Body of pancreas (tissue), 4 donors: ENCODE measurements around the gene ASCL3. TPM values are rescaled to one million over a fixed set of nuclear protein-coding genes. Genes with fewer than 3 reads are reported as not detected.
"Not testable (repeated sequence)": the region's sequence is repeated elsewhere in the genome, so short reads cannot be mapped to it uniquely, and the experiment has no call there.

Experiments
- ATAC-seq: fragments of 150-250 bp; one replicate; pipeline ENCODE4 v1.9.1; 2016
- DNase-seq, 4 donors: peaks; one replicate each; pipeline ENCODE4 v3.0.0-alpha.2; 2019
- H3K27ac ChIP-seq, 4 donors: fragments of 200-600 bp; sonication (generic); 1 replicate in 3 of 4; 2 replicates in 1 of 4; pipeline versions ENCODE4 v1.5.1 to v1.6.1; 2016 to 2019; ENCODE audit warnings: mild to moderate bottlenecking in 1 of 4, mixed read lengths in 1 of 4, moderate library complexity in 1 of 4
- H3K27me3 ChIP-seq, 2 donors: fragments of 200-600 bp; sonication (generic); one replicate each; pipeline ENCODE4 v1.6.0; 2016; ENCODE audit warnings: mild to moderate bottlenecking in 1 of 2
- H3K36me3 ChIP-seq, 2 donors: fragments of 200-600 bp; sonication (generic); replicated peaks in 1 of 2; 2 replicates each; pipeline ENCODE4 v1.5.1; 2016; ENCODE audit warnings: low read depth in 2 of 2; ENCODE audit not compliant: insufficient read depth in 1 of 2
- H3K4me1 ChIP-seq: fragments of 200-600 bp; sonication (generic); one replicate; pipeline ENCODE4 v1.6.0; 2016
- H3K4me3 ChIP-seq, 2 donors: fragments of 200-600 bp; sonication (generic); 1 replicate in 1 of 2; 2 replicates in 1 of 2; pipeline ENCODE4 v1.5.1; 2016 to 2019
- H3K9me3 ChIP-seq, 3 donors: fragments of 200-600 bp; sonication (generic); 1 replicate in 2 of 3; 2 replicates in 1 of 3; pipeline ENCODE4 v1.5.1; 2016
- CTCF ChIP-seq, 7 experiments: fragments of 450-650 bp in 4 of 7; fragments of 200-600 bp in 3 of 7; sonication (generic) in 3 of 7; IDR thresholded peaks; one replicate each; pipeline ENCODE4 v1.5.1; 2016 to 2019; ENCODE audit warnings: antibody characterized with exemption in 7 of 7
- POLR2A ChIP-seq, 3 donors: fragments of 450-650 bp; IDR thresholded peaks; one replicate each; pipeline ENCODE4 v1.6.1; 2016; ENCODE audit warnings: antibody characterized with exemption in 3 of 3, mild to moderate bottlenecking in 2 of 3
- WGBS, 2 donors: methylation state at CpG; one replicate each; pipeline ENCODE4 v1.1.5; 2017; 5-methylcytosine and 5-hydroxymethylcytosine counted together
- intact Hi-C: fragments of 100-400 bp; cut with DNase I; formaldehyde crosslinking; loops from one replicate; pipeline ENCODE4 v1.15.1; 2023
- total RNA-seq, 2 donors: library from RNA; depleted of rRNA; stranded (reverse); fragments of >200 nt; gene quantifications; one replicate each; pipeline ENCODE4 v1.1.0, GENCODE V29; 2016

The ASCL3 gene
- total RNA-seq, 2 donors from 2014 or later: not detected

- TF ChIP-seq CTCF (IDR thresholded peaks at IDR 0.05) (no peak), POLR2A (IDR thresholded peaks at IDR 0.05) (no peak)
- intact Hi-C loops: no loop called here
- Histone ChIP-seq H3K9me3 (no peaks in the 10 kb centered on the region), H3K27ac (no peak overlapping the region), H3K27me3 (no peaks in the 10 kb centered on the region), H3K4me1 (no peaks in the 10 kb centered on the region), H3K36me3 (no peaks in the 10 kb centered on the region), H3K4me3 (no peak overlapping the region)
- WGBS, 2 donors: 81 to 89% methylated on average over 4 to 5 of the region's 5 CpGs
- DNase-seq: no peak
- ATAC-seq: no peak
These were observed 42.6 kb upstream of the ASCL3 start for GRCh38 chr11:8985462-8985861.

- Histone ChIP-seq H3K27me3 (no peaks in the 10 kb centered on the region), H3K27ac (no peak overlapping the region), H3K4me3 (no peak overlapping the region), H3K36me3 (no peaks in the 10 kb centered on the region), H3K9me3 (no peaks in the 10 kb centered on the region), H3K4me1 (no peaks in the 10 kb centered on the region)
- TF ChIP-seq POLR2A (IDR thresholded peaks at IDR 0.05) (no peak), CTCF (IDR thresholded peaks at IDR 0.05) (no peak)
- intact Hi-C loops: no loop called here
- whole genome bisulfite sequencing, 2 donors: 68 to 87% methylated on average over 2 of the region's 2 CpGs
- ATAC-seq: no peak
- no peak for DNase-seq
These were observed 40.7 kb upstream of the ASCL3 start for GRCh38 chr11:8983552-8983951.

- no peaks in the 10 kb centered on the region for H3K36me3 ChIP-seq
- no peak overlapping the region for H3K4me3 ChIP-seq
- WGBS, 2 donors: 58 to 68% methylated on average over 3 of the region's 3 CpGs
- H3K9me3 ChIP-seq: no peaks in the 10 kb centered on the region
- intact Hi-C loops: no loop called here
- no peak overlapping the region for H3K27ac ChIP-seq
- no peak for ATAC-seq
- TF ChIP-seq CTCF (IDR thresholded peaks at IDR 0.05) (no peak), POLR2A (IDR thresholded peaks at IDR 0.05) (no peak)
- no peaks in the 10 kb centered on the region for H3K27me3 ChIP-seq
- DNase-seq: no peak
- no peaks in the 10 kb centered on the region for H3K4me1 ChIP-seq
These were observed 37.7 kb upstream of the ASCL3 start for GRCh38 chr11:8980485-8980884.

- 79% methylated on average over 5 of the region's 7 CpGs for WGBS, 2 donors
- ATAC-seq, DNase-seq, H3K4me1 ChIP-seq, H3K36me3 ChIP-seq, H3K27me3 ChIP-seq, H3K4me3 ChIP-seq, H3K27ac ChIP-seq, intact Hi-C loops, H3K9me3 ChIP-seq: not testable (repeated sequence)
These were observed 36.5 kb upstream of the ASCL3 start for GRCh38 chr11:8979365-8979764.

- H3K4me3 ChIP-seq: no peak overlapping the region
- H3K27me3 ChIP-seq: no peaks in the 10 kb centered on the region
- no peaks in the 10 kb centered on the region for H3K4me1 ChIP-seq
- intact Hi-C loops: no loop called here
- 50 to 63% methylated on average over 3 of the region's 3 CpGs for WGBS, 2 donors
- no peak overlapping the region for H3K27ac ChIP-seq
- ATAC-seq: no peak
- DNase-seq: no peak
- no peaks in the 10 kb centered on the region for H3K36me3 ChIP-seq
- H3K9me3 ChIP-seq: no peaks in the 10 kb centered on the region
- TF ChIP-seq CTCF (IDR thresholded peaks at IDR 0.05) (no peak), POLR2A (IDR thresholded peaks at IDR 0.05) (no peak)
These were observed 30.3 kb upstream of the ASCL3 start for GRCh38 chr11:8973121-8973520.
